ENCODE measurements around the gene THY1. TPM values are rescaled to one million over a fixed set of nuclear protein-coding genes. Genes with fewer than 3 reads are reported as not detected.
A peak's percentile ranks its signal among the peaks of the same experiment; 100 is the strongest.

Gene THY1
- total and polyA plus RNA-seq, 5 experiments from 2014 or later, result not detected

GRCh38 chr11:119436711-119437110, 13.7 kb upstream of the THY1 start:
- Mint-ChIP-seq H3K4me1 (peaks cover 0 to 10% (median 0%) of the 10 kb centered on the region in 4 donors), H3K27me3 (peaks cover 6 to 19% (median 8%) of the 10 kb centered on the region in 5 donors), H3K27ac (no peak overlapping the region), H3K9me3 (peaks cover 0 to 15% (median 7%) of the 10 kb centered on the region in 9 donors), H3K4me3 (no peak overlapping the region), H3K36me3 (peaks cover 0 to 4% (median 0%) of the 10 kb centered on the region in 3 donors)
- POLR2A ChIA-PET, result no interaction called here
- DNase-seq (no peak), ATAC-seq (no peak)

- POLR2A ChIA-PET, result no interaction called here
- Mint-ChIP-seq H3K4me3 (no peak overlapping the region), H3K27ac (no peak overlapping the region), H3K9me3 (peaks cover 0 to 15% (median 7%) of the 10 kb centered on the region in 9 donors), H3K27me3 (peaks cover 11 to 20% (median 14%) of the 10 kb centered on the region in 5 donors), H3K36me3 (peaks cover 0 to 4% (median 0%) of the 10 kb centered on the region in 3 donors), H3K4me1 (peaks cover 0 to 7% (median 1%) of the 10 kb centered on the region in 4 donors)
- ATAC-seq (no peak), DNase-seq (no peak)
Observed at GRCh38 chr11:119436093-119436492, 13.1 kb upstream of the THY1 start.

- DNase-seq (no peak), ATAC-seq (no peak)
- H3K4me1 Mint-ChIP-seq, result peaks cover 0 to 4% (median 0%) of the 10 kb centered on the region in 4 donors
- peaks cover 0 to 4% (median 0%) of the 10 kb centered on the region in 3 donors for H3K36me3 Mint-ChIP-seq
- POLR2A ChIA-PET, result no interaction called here
- no peak overlapping the region for H3K4me3 Mint-ChIP-seq
- peaks cover 15 to 27% (median 19%) of the 10 kb centered on the region in 5 donors for H3K27me3 Mint-ChIP-seq
- H3K9me3 Mint-ChIP-seq, result peaks cover 0 to 15% (median 7%) of the 10 kb centered on the region in 9 donors
- no peak overlapping the region for H3K27ac Mint-ChIP-seq
Observed at GRCh38 chr11:119434591-119435330, 11.8 kb upstream of the THY1 start.

GRCh38 chr11:119433358-119433725, 10.4 kb upstream of the THY1 start:
- H3K4me1 Mint-ChIP-seq, result peaks cover 0 to 4% (median 0%) of the 10 kb centered on the region in 4 donors
- POLR2A ChIA-PET, result no interaction called here
- no peak overlapping the region for H3K27ac Mint-ChIP-seq
- peaks cover 0 to 15% (median 7%) of the 10 kb centered on the region in 9 donors for H3K9me3 Mint-ChIP-seq
- no peak for ATAC-seq
- DNase-seq, result no peak
- peaks cover 0 to 4% (median 0%) of the 10 kb centered on the region in 3 donors for H3K36me3 Mint-ChIP-seq
- no peak overlapping the region for H3K4me3 Mint-ChIP-seq
- H3K27me3 Mint-ChIP-seq, result peaks cover 15 to 32% (median 23%) of the 10 kb centered on the region in 5 donors

GRCh38 chr11:119432484-119433357, 9.7 kb upstream of the THY1 start:
- POLR2A ChIA-PET, result no interaction called here

GRCh38 chr11:119431523-119431922, 8.6 kb upstream of the THY1 start:
- Mint-ChIP-seq H3K27me3 (peaks cover 13 to 32% (median 28%) of the 10 kb centered on the region in 5 donors), H3K4me3 (no peak overlapping the region)

More at GRCh38 chr11:119432484-119433357, 9.7 kb upstream of the THY1 start:
- DNase-seq, result no peak
- H3K27ac Mint-ChIP-seq, result no peak overlapping the region
- peaks cover 15 to 32% (median 26%) of the 10 kb centered on the region in 5 donors for H3K27me3 Mint-ChIP-seq
- peaks cover 0 to 4% (median 0%) of the 10 kb centered on the region in 4 donors for H3K4me1 Mint-ChIP-seq
- H3K4me3 Mint-ChIP-seq, result no peak overlapping the region
- no peak for ATAC-seq
- peaks cover 0 to 4% (median 0%) of the 10 kb centered on the region in 3 donors for H3K36me3 Mint-ChIP-seq
- peaks cover 0 to 14% (median 7%) of the 10 kb centered on the region in 9 donors for H3K9me3 Mint-ChIP-seq

GRCh38 chr11:119427279-119427678, 4.3 kb upstream of the THY1 start:
- no peak for DNase-seq
- no peak for ATAC-seq
- Mint-ChIP-seq H3K4me3 (no peak overlapping the region), H3K36me3 (no peaks in the 10 kb centered on the region), H3K4me1 (peaks cover 8 to 12% (median 11%) of the 10 kb centered on the region in 4 donors), H3K27ac (peak overlapping the region in 1 of 10 donors; percentile 49), H3K27me3 (peaks cover 29 to 61% (median 44%) of the 10 kb centered on the region in 5 donors), H3K9me3 (peaks cover 0 to 3% (median 0%) of the 10 kb centered on the region in 9 donors)
- POLR2A ChIA-PET, result no interaction called here

More at GRCh38 chr11:119431523-119431922, 8.6 kb upstream of the THY1 start:
- no peak for ATAC-seq
- H3K36me3 Mint-ChIP-seq, result no peaks in the 10 kb centered on the region
- no peak overlapping the region for H3K27ac Mint-ChIP-seq
- H3K9me3 Mint-ChIP-seq, result peaks cover 0 to 3% (median 0%) of the 10 kb centered on the region in 9 donors
- POLR2A ChIA-PET, result no interaction called here
- no peak for DNase-seq
- H3K4me1 Mint-ChIP-seq, result peaks cover 0 to 4% (median under 1%) of the 10 kb centered on the region in 4 donors

GRCh38 chr11:119426142-119426541, 3.2 kb upstream of the THY1 start:
- no peak for ATAC-seq
- POLR2A ChIA-PET, result no interaction called here
- no peak overlapping the region for H3K27ac Mint-ChIP-seq
- no peak for DNase-seq
- peaks cover 0 to 3% (median 0%) of the 10 kb centered on the region in 9 donors for H3K9me3 Mint-ChIP-seq
- peaks cover 11 to 21% (median 17%) of the 10 kb centered on the region in 4 donors for H3K4me1 Mint-ChIP-seq
- H3K4me3 Mint-ChIP-seq, result peak overlapping the region in 1 of 10 donors; percentile 4
- H3K36me3 Mint-ChIP-seq, result no peaks in the 10 kb centered on the region
- peaks cover 32 to 59% (median 50%) of the 10 kb centered on the region in 5 donors for H3K27me3 Mint-ChIP-seq

GRCh38 chr11:119424775-119425174, 1.8 kb upstream of the THY1 start:
- POLR2A ChIA-PET, result no interaction called here
- DNase-seq, result no peak
- Mint-ChIP-seq H3K27me3 (peaks cover 26 to 61% (median 48%) of the 10 kb centered on the region in 5 donors), H3K9me3 (peaks cover 0 to 3% (median 0%) of the 10 kb centered on the region in 9 donors), H3K36me3 (no peaks in the 10 kb centered on the region), H3K4me3 (peak overlapping the region in 1 of 10 donors; percentile 3), H3K4me1 (peaks cover 9 to 21% (median 17%) of the 10 kb centered on the region in 4 donors), H3K27ac (no peak overlapping the region)
- ATAC-seq, result no peak

GRCh38 chr11:119424276-119424675, 1.3 kb upstream of the THY1 start:
- H3K27me3 Mint-ChIP-seq, result peaks cover 26 to 61% (median 46%) of the 10 kb centered on the region in 5 donors
- POLR2A ChIA-PET, result no interaction called here

GRCh38 chr11:119423509-119424254, 710 bp upstream of the THY1 start:
- H3K36me3 Mint-ChIP-seq, result no peaks in the 10 kb centered on the region
- H3K9me3 Mint-ChIP-seq, result peaks cover 0 to 3% (median 0%) of the 10 kb centered on the region in 9 donors
- POLR2A ChIA-PET, result no interaction called here
- H3K4me1 Mint-ChIP-seq, result peaks cover 9 to 21% (median 17%) of the 10 kb centered on the region in 4 donors
- no peak overlapping the region for H3K27ac Mint-ChIP-seq
- DNase-seq, result no peak
- H3K4me3 Mint-ChIP-seq, result peak overlapping the region in 9 of 10 donors; percentile 22 to 80 (median 58)
- ATAC-seq, result no peak
- H3K27me3 Mint-ChIP-seq, result peaks cover 26 to 63% (median 46%) of the 10 kb centered on the region in 5 donors

More at GRCh38 chr11:119424276-119424675, 1.3 kb upstream of the THY1 start:
- H3K27ac Mint-ChIP-seq, result no peak overlapping the region
- H3K9me3 Mint-ChIP-seq, result peaks cover 0 to 3% (median 0%) of the 10 kb centered on the region in 9 donors
- ATAC-seq (no peak), DNase-seq (no peak)
- no peaks in the 10 kb centered on the region for H3K36me3 Mint-ChIP-seq
- H3K4me3 Mint-ChIP-seq, result peak overlapping the region in 2 of 10 donors; percentile 52 to 78
- H3K4me1 Mint-ChIP-seq, result peaks cover 9 to 21% (median 17%) of the 10 kb centered on the region in 4 donors
